Left lung (tissue), 10 donors: Measurements from ENCODE around the gene CCR7. TPM values are rescaled to one million over a fixed set of nuclear protein-coding genes. Genes with fewer than 3 reads are reported as not detected.

Experiments used
- ATAC-seq: fragments of 200-7000 bp; cut with Tn5 transposase; one replicate; pipeline ENCODE4 v1.9.1; 2020; ENCODE audit warnings: moderate library complexity
- DNase-seq, 4 donors: peaks; one replicate each; pipeline ENCODE4 v3.0.0-alpha.2; 2013 to 2020
- H3K27ac ChIP-seq, 2 donors: fragments of 200-600 bp; sonication (generic) in 1 of 2; one replicate each; pipeline versions ENCODE4 v1.5.0 to v1.8.0; 2020 to 2021
- H3K27me3 ChIP-seq, 2 donors: fragments of 200-600 bp; sonication (generic) in 1 of 2; one replicate each; pipeline versions ENCODE4 v1.5.0 to v1.8.0; 2020 to 2021
- H3K36me3 ChIP-seq, 2 donors: fragments of 200-600 bp; sonication (generic) in 1 of 2; one replicate each; pipeline versions ENCODE4 v1.5.0 to v1.8.0; 2020 to 2021
- H3K4me1 ChIP-seq, 2 donors: fragments of 200-600 bp; one replicate each; pipeline ENCODE4 v1.8.0; 2021
- H3K4me3 ChIP-seq, 2 donors: fragments of 200-600 bp; sonication (generic) in 1 of 2; one replicate each; pipeline versions ENCODE4 v1.5.0 to v1.8.0; 2020 to 2021; ENCODE audit warnings: mild to moderate bottlenecking in 1 of 2
- H3K9me3 ChIP-seq, 2 donors: fragments of 200-600 bp; sonication (generic) in 1 of 2; one replicate each; pipeline versions ENCODE4 v1.5.0 to v1.8.0; 2020 to 2021
- CTCF ChIP-seq, 2 donors: fragments of 200-600 bp; sonication (generic) in 1 of 2; IDR thresholded peaks; one replicate each; pipeline versions ENCODE4 v1.5.0 to v1.8.0; 2021; ENCODE audit warnings: antibody characterized with exemption in 2 of 2
- intact Hi-C, 2 donors: fragments of 100-400 bp; cut with DNase I; formaldehyde crosslinking; loops; one replicate each; pipeline versions ENCODE4 v1.11.2 to v1.14.2; 2022
- polyA plus RNA-seq, 6 donors: library from polyadenylated mRNA; unstranded; fragments of 120-200 nt; gene quantifications; one replicate each; pipeline ENCODE4 v1.2.1, GENCODE V29; 2013; ENCODE audit not compliant: insufficient read length in 6 of 6
- total RNA-seq, 2 donors: library from RNA; stranded (reverse); fragmentation: NEBNext Ultra II Directional; extraction: Animal tissue kit (Norgen Biotek cat#: 25700); gene quantifications; one replicate each; pipeline ENCODE4 v1.2.1, GENCODE V29; 2021
- donor health status: DM: no; HTN: yes; CAD: no.
- donor health status: DM: no; HTN: no; CAD: no.

CCR7 gene
- total and polyA plus RNA-seq, 8 donors, result 0.35 to 1.6 (median 0.79) TPM

GRCh38 chr17:40526668-40527067, 38.6 kb downstream of the CCR7 start:
- peak; percentile 54 for ATAC-seq
- Histone ChIP-seq H3K27me3 (no peaks in the 10 kb centered on the region), H3K36me3 (no peaks in the 10 kb centered on the region), H3K4me1 (no peaks in the 10 kb centered on the region), H3K27ac (no peak overlapping the region), H3K4me3 (no peak overlapping the region), H3K9me3 (peaks cover 0 to 7% of the 10 kb centered on the region in 2 donors)
- no peak for TF ChIP-seq CTCF (IDR thresholded peaks at IDR 0.05)
- intact Hi-C loops, result no loop called here
- peak in 1 of 4 donors; percentile 35 for DNase-seq

- no peak overlapping the region for H3K27ac ChIP-seq
- H3K36me3 ChIP-seq, result no peaks in the 10 kb centered on the region
- H3K27me3 ChIP-seq, result no peaks in the 10 kb centered on the region
- DNase-seq, result no peak
- peaks cover 0 to 7% of the 10 kb centered on the region in 2 donors for H3K9me3 ChIP-seq
- intact Hi-C loops, result no loop called here
- no peaks in the 10 kb centered on the region for H3K4me1 ChIP-seq
- ATAC-seq, result no peak
- H3K4me3 ChIP-seq, result no peak overlapping the region
- TF ChIP-seq CTCF (IDR thresholded peaks at IDR 0.05), result no peak
Measured at GRCh38 chr17:40525294-40525693, 40.0 kb downstream of the CCR7 start.

GRCh38 chr17:40524243-40524965, 40.9 kb downstream of the CCR7 start:
- no peak for TF ChIP-seq CTCF (IDR thresholded peaks at IDR 0.05)
- ATAC-seq (no peak), DNase-seq (no peak)
- Histone ChIP-seq H3K4me3 (no peak overlapping the region), H3K9me3 (peaks cover 0 to 7% of the 10 kb centered on the region in 2 donors), H3K27me3 (no peaks in the 10 kb centered on the region), H3K4me1 (no peaks in the 10 kb centered on the region), H3K36me3 (no peaks in the 10 kb centered on the region), H3K27ac (no peak overlapping the region)
- intact Hi-C loops, result no loop called here

GRCh38 chr17:40522961-40523310, 42.3 kb downstream of the CCR7 start:
- Histone ChIP-seq H3K36me3 (no peaks in the 10 kb centered on the region), H3K27me3 (no peaks in the 10 kb centered on the region), H3K27ac (no peak overlapping the region), H3K9me3 (peaks cover 0 to 7% of the 10 kb centered on the region in 2 donors), H3K4me1 (peaks cover 0 to 10% of the 10 kb centered on the region in 2 donors), H3K4me3 (no peak overlapping the region)
- ATAC-seq, result no peak
- peak in 1 of 4 donors; percentile 1 for DNase-seq
- intact Hi-C loops, result no loop called here
- no peak for TF ChIP-seq CTCF (IDR thresholded peaks at IDR 0.05)

GRCh38 chr17:40522250-40522960, 42.9 kb downstream of the CCR7 start:
- ATAC-seq, result peak; percentile 23
- no peaks in the 10 kb centered on the region for H3K27me3 ChIP-seq
- H3K4me3 ChIP-seq, result no peak overlapping the region
- H3K36me3 ChIP-seq, result no peaks in the 10 kb centered on the region
- peaks cover 0 to 15% of the 10 kb centered on the region in 2 donors for H3K4me1 ChIP-seq
- TF ChIP-seq CTCF (IDR thresholded peaks at IDR 0.05), result no peak
- peak in 1 of 4 donors; percentile 4 for DNase-seq
- no peak overlapping the region for H3K27ac ChIP-seq
- intact Hi-C loops, result no loop called here
- H3K9me3 ChIP-seq, result peaks cover 0 to 7% of the 10 kb centered on the region in 2 donors
